Right cardiac atrium (tissue), 5 donors: ENCODE measurements around the gene TRAF6. TPM values are rescaled to one million over a fixed set of nuclear protein-coding genes. Genes with fewer than 3 reads are reported as not detected.
"Not testable (repeated sequence)": the region's sequence is repeated elsewhere in the genome, so short reads cannot be mapped to it uniquely, and the experiment has no call there.

Experiments
- ATAC-seq, 2 donors: fragments of 200-7000 bp; cut with Tn5 transposase; one replicate each; pipeline versions ENCODE4 v1.8.0 to v1.9.1; 2020; ENCODE audit warnings: moderate library complexity in 2 of 2, mild to moderate bottlenecking in 1 of 2
- DNase-seq, 3 donors: peaks; one replicate each; pipeline ENCODE4 v3.0.0-alpha.2; 2020
- H3K27ac ChIP-seq: one replicate; pipeline ENCODE4 v1.5.1; 2013; ENCODE audit warnings: mild to moderate bottlenecking, low read length, control low read depth, moderate library complexity
- H3K27me3 ChIP-seq: one replicate; pipeline ENCODE4 v1.6.1; 2013; ENCODE audit not compliant: control insufficient read depth, insufficient read depth
- H3K4me1 ChIP-seq: one replicate; pipeline ENCODE4 v1.6.1; 2013; ENCODE audit warnings: low read length; ENCODE audit not compliant: control insufficient read depth, insufficient read depth
- H3K4me3 ChIP-seq: one replicate; pipeline ENCODE4 v1.5.1; 2013; ENCODE audit warnings: low read length, control low read depth
- H3K9me3 ChIP-seq: one replicate; pipeline ENCODE4 v1.6.1; 2013; ENCODE audit warnings: low read length; ENCODE audit not compliant: control insufficient read depth
- WGBS: extraction: QIAGEN DNeasy Blood & Tissue Kit; methylation state at CpG from one replicate; pipeline ENCODE4 v1.1.7; 2013; 5-methylcytosine and 5-hydroxymethylcytosine counted together
- intact Hi-C, 4 donors: fragments of 100-400 bp; cut with DNase I; formaldehyde crosslinking; loops; one replicate each; pipeline versions ENCODE4 v1.11.0 to v1.14.0; 2022 to 2023
- polyA plus RNA-seq: library from polyadenylated mRNA; stranded (reverse); fragments of 200-250 nt; gene quantifications from one replicate; pipeline ENCODE4 v1.2.3, GENCODE V29; 2013
- total RNA-seq, 4 donors: library from RNA; stranded (reverse); fragmentation: NEBNext Ultra II Directional; extraction: Animal tissue kit (Norgen Biotek cat#: 25700); gene quantifications; one replicate each; pipeline ENCODE4 v1.2.1, GENCODE V29; 2021
- donor health status: healthy with polysubstance abuse.
- donor health status: DM: no; HTN: yes; CAD: no.
- donor health status: DM: no; HTN: no; CAD: no.
- donor health status: DM: no; HTN: yes; CAD: no; lungs with severe emphysema.
- donor health status: DM: yes; HTN: yes; CAD: no.

Gene TRAF6
- total and polyA plus RNA-seq, 5 donors, result 4.1 to 13.8 (median 11.4) TPM

- no peaks in the 10 kb centered on the region for H3K4me1 ChIP-seq
- peaks cover 2% of the 10 kb centered on the region for H3K9me3 ChIP-seq
- intact Hi-C loops, result no loop called here
- 50% methylated on average over 2 of the region's 2 CpGs for WGBS
- no peak overlapping the region for H3K27ac ChIP-seq
- ATAC-seq, result no peak
- DNase-seq, result no peak
- no peak overlapping the region for H3K4me3 ChIP-seq
- H3K27me3 ChIP-seq, result no peaks in the 10 kb centered on the region
Observed at GRCh38 chr11:36513965-36514364, 3.9 kb upstream of the TRAF6 start.

- Histone ChIP-seq H3K27me3 (no peaks in the 10 kb centered on the region), H3K9me3 (peaks cover 2% of the 10 kb centered on the region), H3K4me3 (no peak overlapping the region), H3K27ac (no peak overlapping the region), H3K4me1 (no peaks in the 10 kb centered on the region)
- ATAC-seq (no peak), DNase-seq (no peak)
- WGBS, result 64% methylated on average over 5 of the region's 5 CpGs
- intact Hi-C loops, result no loop called here
Observed at GRCh38 chr11:36512016-36512415, 1.9 kb upstream of the TRAF6 start.

- WGBS, result 77% methylated on average over 2 of the region's 2 CpGs
- H3K4me1 ChIP-seq, ATAC-seq, H3K27ac ChIP-seq, H3K9me3 ChIP-seq, DNase-seq, H3K27me3 ChIP-seq, intact Hi-C loops: not testable (repeated sequence)
- H3K4me3 ChIP-seq, result peak overlapping the region; percentile 79
Observed at GRCh38 chr11:36511062-36511461, 990 bp upstream of the TRAF6 start.

- Histone ChIP-seq H3K27me3 (no peaks in the 10 kb centered on the region), H3K27ac (peak overlapping the region; percentile 56), H3K4me3 (peak overlapping the region; percentile 79), H3K4me1 (no peaks in the 10 kb centered on the region), H3K9me3 (peaks cover 2% of the 10 kb centered on the region)
- DNase-seq, result no peak
- ATAC-seq, result peak; percentile 33 to 50
- intact Hi-C loops, result no loop called here
- WGBS, result 8% methylated on average over 8 of the region's 8 CpGs
Observed at GRCh38 chr11:36510594-36510942, 496 bp upstream of the TRAF6 start.

- peaks cover 2% of the 10 kb centered on the region for H3K9me3 ChIP-seq
- peak overlapping the region; percentile 79 for H3K4me3 ChIP-seq
- H3K4me1 ChIP-seq, result no peaks in the 10 kb centered on the region
- H3K27me3 ChIP-seq, result no peaks in the 10 kb centered on the region
- ATAC-seq, result peak; percentile 23 to 52
- under 1% methylated on average over 15 of the region's 15 CpGs for WGBS
- intact Hi-C loops, result no loop called here
- DNase-seq, result no peak
- H3K27ac ChIP-seq, result peak overlapping the region; percentile 88
Observed at GRCh38 chr11:36509201-36509639, 852 bp downstream of the TRAF6 start.

- H3K4me3 ChIP-seq, result peak overlapping the region; percentile 79
- 11% methylated on average over 3 of the region's 3 CpGs for WGBS
- no peaks in the 10 kb centered on the region for H3K4me1 ChIP-seq
Observed at GRCh38 chr11:36508743-36509142, 1.3 kb downstream of the TRAF6 start.

GRCh38 chr11:36507824-36508489, 2.1 kb downstream of the TRAF6 start:
- Histone ChIP-seq H3K27me3 (no peaks in the 10 kb centered on the region), H3K4me1 (no peaks in the 10 kb centered on the region), H3K4me3 (peak overlapping the region; percentile 79), H3K9me3 (no peaks in the 10 kb centered on the region), H3K27ac (no peak overlapping the region)
- ATAC-seq, result no peak
- no peak for DNase-seq
- WGBS, result 53% methylated on average over 7 of the region's 7 CpGs
- intact Hi-C loops, result no loop called here

More at GRCh38 chr11:36508743-36509142, 1.3 kb downstream of the TRAF6 start:
- ATAC-seq (no peak), DNase-seq (no peak)
- intact Hi-C loops, result no loop called here
- Histone ChIP-seq H3K9me3 (no peaks in the 10 kb centered on the region), H3K27me3 (no peaks in the 10 kb centered on the region), H3K27ac (peak overlapping the region; percentile 73)

GRCh38 chr11:36501236-36501635, 8.8 kb downstream of the TRAF6 start:
- no peak overlapping the region for H3K4me3 ChIP-seq
- 71% methylated on average over 5 of the region's 5 CpGs for WGBS
- DNase-seq (no peak), ATAC-seq (peak; percentile 22 to 52)
- H3K4me1 ChIP-seq, result peaks cover 3% of the 10 kb centered on the region
- intact Hi-C loops, result no loop called here
- H3K9me3 ChIP-seq, result no peaks in the 10 kb centered on the region
- no peak overlapping the region for H3K27ac ChIP-seq
- no peaks in the 10 kb centered on the region for H3K27me3 ChIP-seq

GRCh38 chr11:36500315-36500721, 9.8 kb downstream of the TRAF6 start:
- 27% methylated on average over 1 of the region's 1 CpG for WGBS
- no peaks in the 10 kb centered on the region for H3K9me3 ChIP-seq
- no peaks in the 10 kb centered on the region for H3K27me3 ChIP-seq
- no peak overlapping the region for H3K4me3 ChIP-seq
- DNase-seq (no peak), ATAC-seq (peak; percentile 89 to 98)
- H3K27ac ChIP-seq, result peak overlapping the region; percentile 96
- intact Hi-C loops, result no loop called here
- peaks cover 3% of the 10 kb centered on the region for H3K4me1 ChIP-seq

- DNase-seq (no peak), ATAC-seq (no peak)
- Histone ChIP-seq H3K9me3 (no peaks in the 10 kb centered on the region), H3K27me3 (no peaks in the 10 kb centered on the region), H3K4me3 (no peak overlapping the region), H3K27ac (no peak overlapping the region), H3K4me1 (peaks cover 3% of the 10 kb centered on the region)
- 95% methylated on average over 4 of the region's 4 CpGs for WGBS
- intact Hi-C loops, result no loop called here
Observed at GRCh38 chr11:36499315-36499714, 10.8 kb downstream of the TRAF6 start.

- H3K4me1 ChIP-seq, result peaks cover 3% of the 10 kb centered on the region
- H3K27ac ChIP-seq, result no peak overlapping the region
- H3K27me3 ChIP-seq, result no peaks in the 10 kb centered on the region
- H3K4me3 ChIP-seq, result no peak overlapping the region
- WGBS, result 90% methylated on average over 1 of the region's 1 CpG
- DNase-seq (no peak), ATAC-seq (no peak)
- no peaks in the 10 kb centered on the region for H3K9me3 ChIP-seq
- intact Hi-C loops, result no loop called here
Observed at GRCh38 chr11:36498721-36499120, 11.4 kb downstream of the TRAF6 start.

GRCh38 chr11:36493332-36493731, 16.7 kb downstream of the TRAF6 start:
- DNase-seq (no peak), ATAC-seq (no peak)
- H3K4me1 ChIP-seq, result no peaks in the 10 kb centered on the region
- no peak overlapping the region for H3K27ac ChIP-seq
- no peak overlapping the region for H3K4me3 ChIP-seq
- intact Hi-C loops, result loop anchor here in 2 of 4 donors (5.0 kb wide), 2 partner anchors 196 to 201 kb away; partner anchors contain the start of gene PRR5L (in 1 of the 2)
- H3K27me3 ChIP-seq, result no peaks in the 10 kb centered on the region
- no peaks in the 10 kb centered on the region for H3K9me3 ChIP-seq
